Tibial artery (tissue), 4 donors: ENCODE data around the gene FAAP100.

Source experiments
- DNase-seq, 2 donors: peaks; one replicate each; pipeline ENCODE4 v3.0.0-alpha.2; 2019
- H3K27ac ChIP-seq, 2 donors: fragments of 200-600 bp; sonication (generic) in 1 of 2; 1 replicate in 1 of 2; 2 replicates in 1 of 2; pipeline ENCODE4 v1.5.1; 2018 to 2019; ENCODE audit warnings: mild to moderate bottlenecking in 1 of 2
- H3K27me3 ChIP-seq, 2 donors: fragments of 200-600 bp; sonication (generic) in 1 of 2; one replicate each; pipeline versions ENCODE4 v1.5.1 to v1.6.0; 2016 to 2019
- H3K36me3 ChIP-seq, 3 donors: fragments of 200-600 bp; sonication (generic) in 2 of 3; one replicate each; pipeline ENCODE4 v1.5.1; 2016 to 2019; ENCODE audit warnings: mild to moderate bottlenecking in 2 of 3
- H3K4me1 ChIP-seq, 4 donors: fragments of 200-600 bp; sonication (generic) in 2 of 4; 1 replicate in 3 of 4; 2 replicates in 1 of 4; pipeline ENCODE4 v1.5.1; 2016 to 2019
- H3K4me3 ChIP-seq, 2 donors: fragments of 200-600 bp; sonication (generic) in 1 of 2; 1 replicate in 1 of 2; 2 replicates in 1 of 2; pipeline ENCODE4 v1.5.1; 2018 to 2019; ENCODE audit warnings: mild to moderate bottlenecking in 2 of 2
- H3K9me3 ChIP-seq, 3 donors: fragments of 200-600 bp; sonication (generic) in 1 of 3; one replicate each; pipeline ENCODE4 v1.5.1; 2016 to 2019
- CTCF ChIP-seq, 2 experiments: fragments of 200-600 bp in 1 of 2; fragments of 450-650 bp in 1 of 2; IDR thresholded peaks; one replicate each; pipeline ENCODE4 v1.5.1; 2017 to 2019; ENCODE audit warnings: antibody characterized with exemption in 2 of 2, mild to moderate bottlenecking in 1 of 2, moderate library complexity in 1 of 2
- intact Hi-C: fragments of 100-400 bp; cut with DNase I; formaldehyde crosslinking; loops from one replicate; pipeline ENCODE4 v1.15.0; 2023; ENCODE audit warnings: low total_unique reads

The FAAP100 gene

GRCh38 chr17:81542431-81543338, 9.5 kb downstream of the FAAP100 start:
- Histone ChIP-seq H3K27ac (no peak overlapping the region), H3K9me3 (no peaks in the 10 kb centered on the region), H3K36me3 (peaks cover 50 to 96% (median 90%) of the 10 kb centered on the region in 3 donors), H3K4me3 (no peak overlapping the region), H3K27me3 (peaks cover 0 to under 1% of the 10 kb centered on the region in 2 donors), H3K4me1 (peaks cover 0 to under 1% (median 0%) of the 10 kb centered on the region in 4 donors)
- intact Hi-C loops, result no loop called here
- DNase-seq, result no peak
- no peak for TF ChIP-seq CTCF (IDR thresholded peaks at IDR 0.05)

- no peak for DNase-seq
- Histone ChIP-seq H3K36me3 (peaks cover 34 to 81% (median 75%) of the 10 kb centered on the region in 3 donors), H3K27me3 (peaks cover 0 to 15% of the 10 kb centered on the region in 2 donors), H3K27ac (no peak overlapping the region), H3K4me1 (peaks cover 0 to 14% (median 10%) of the 10 kb centered on the region in 4 donors), H3K4me3 (no peak overlapping the region), H3K9me3 (no peaks in the 10 kb centered on the region)
- intact Hi-C loops, result no loop called here
- no peak for TF ChIP-seq CTCF (IDR thresholded peaks at IDR 0.05)
These were observed 11.0 kb downstream of the FAAP100 start for GRCh38 chr17:81541123-81541522.

GRCh38 chr17:81540676-81541027, 11.5 kb downstream of the FAAP100 start:
- H3K4me1 ChIP-seq, result peaks cover 0 to 14% (median 10%) of the 10 kb centered on the region in 4 donors
- H3K27me3 ChIP-seq, result peaks cover 0 to 15% of the 10 kb centered on the region in 2 donors
- TF ChIP-seq CTCF (IDR thresholded peaks at IDR 0.05), result no peak
- no peak overlapping the region for H3K27ac ChIP-seq
- DNase-seq, result no peak
- intact Hi-C loops, result no loop called here
- H3K4me3 ChIP-seq, result no peak overlapping the region
- H3K36me3 ChIP-seq, result peaks cover 30 to 76% (median 70%) of the 10 kb centered on the region in 3 donors
- H3K9me3 ChIP-seq, result no peaks in the 10 kb centered on the region

DNA sequence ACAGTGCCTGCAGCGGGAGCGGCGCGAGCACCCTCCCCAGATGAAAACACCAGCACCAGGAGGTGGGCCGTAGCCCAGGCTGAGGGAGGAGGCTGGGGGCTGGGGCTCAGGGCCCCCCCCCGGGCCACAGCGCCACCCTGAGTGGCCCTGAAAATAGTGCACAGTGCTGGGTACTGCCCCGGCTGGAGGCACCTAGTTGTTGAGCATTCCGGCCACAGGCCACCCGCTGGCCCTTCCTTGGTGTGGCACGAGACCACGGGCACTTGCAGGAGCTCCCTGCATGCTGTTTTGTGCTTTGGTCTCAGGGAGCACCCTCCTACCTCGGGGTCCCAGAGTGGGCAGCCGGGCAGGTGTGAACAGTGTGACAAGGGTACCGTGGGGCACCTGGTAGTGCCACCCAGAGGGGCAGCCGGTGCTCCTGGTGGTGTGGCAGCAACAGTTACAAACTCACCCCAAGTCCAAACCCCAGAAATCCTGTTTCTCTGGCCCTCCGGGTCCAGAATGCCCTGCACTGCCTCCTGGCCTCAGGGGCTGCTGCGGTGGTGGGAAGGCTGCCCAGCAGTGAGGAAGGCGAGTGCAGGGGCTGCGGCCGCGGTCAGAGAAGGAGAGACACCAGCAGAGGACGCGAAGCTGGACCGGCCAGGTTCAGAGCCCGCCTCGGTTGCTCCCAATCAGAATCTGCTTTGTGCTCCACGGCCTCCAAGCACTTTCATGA, 12.0 kb downstream of the FAAP100 start:
- no peak for DNase-seq
- Histone ChIP-seq H3K9me3 (no peaks in the 10 kb centered on the region), H3K4me1 (peaks cover 0 to 14% (median 10%) of the 10 kb centered on the region in 4 donors), H3K4me3 (no peak overlapping the region), H3K27me3 (peaks cover 0 to 15% of the 10 kb centered on the region in 2 donors), H3K36me3 (peaks cover 30 to 71% (median 65%) of the 10 kb centered on the region in 3 donors), H3K27ac (no peak overlapping the region)
- intact Hi-C loops, result no loop called here
- TF ChIP-seq CTCF (IDR thresholded peaks at IDR 0.05), result no peak

GRCh38 chr17:81539571-81539900, 12.6 kb downstream of the FAAP100 start:
- Histone ChIP-seq H3K36me3 (peaks cover 28 to 65% (median 59%) of the 10 kb centered on the region in 3 donors), H3K9me3 (no peaks in the 10 kb centered on the region), H3K27me3 (peaks cover 0 to 15% of the 10 kb centered on the region in 2 donors), H3K4me1 (peaks cover 0 to 14% (median 10%) of the 10 kb centered on the region in 4 donors), H3K4me3 (no peak overlapping the region), H3K27ac (no peak overlapping the region)
- no peak for TF ChIP-seq CTCF (IDR thresholded peaks at IDR 0.05)
- no peak for DNase-seq
- intact Hi-C loops, result no loop called here
